ENCODE results near the gene FAR1. TPM values are rescaled to one million over a fixed set of nuclear protein-coding genes. Genes with fewer than 3 reads are reported as not detected.
"Not testable (repeated sequence)": the region's sequence is repeated elsewhere in the genome, so short reads cannot be mapped to it uniquely, and the experiment has no call there.

Gene FAR1
- total RNA-seq, 2 experiments from 2014 or later = 39.5 to 41.3 TPM

GRCh38 chr11:13651515-13651914 lies 17.0 kb upstream of the FAR1 start:
- H3K36me3 Mint-ChIP-seq; H3K27ac Mint-ChIP-seq; H3K4me3 Mint-ChIP-seq; intact Hi-C loops (cut with micrococcal nuclease); H3K4me1 Mint-ChIP-seq (ENCODE audit: low read depth); CTCF ChIA-PET; DNase-seq; POLR2A ChIA-PET; H3K9me3 Mint-ChIP-seq: not testable (repeated sequence)
- peaks cover 28% of the 10 kb centered on the region for H3K27me3 Mint-ChIP-seq

GRCh38 chr11:13661074-13661623 lies 7.3 kb upstream of the FAR1 start:
- H3K9me3 Mint-ChIP-seq = peaks cover 34% of the 10 kb centered on the region
- DNase-seq = no peak
- H3K4me1 Mint-ChIP-seq (ENCODE audit: low read depth) = no peaks in the 10 kb centered on the region
- ChIA-PET POLR2A (no interaction called here), CTCF (no interaction called here)
- H3K27ac Mint-ChIP-seq = no peak overlapping the region
- peaks cover 3% of the 10 kb centered on the region for H3K36me3 Mint-ChIP-seq
- intact Hi-C loops (cut with micrococcal nuclease) = loop anchor here (10.0 kb wide), 1 partner anchor 304 kb away; the partner anchor contains the start of gene SPON1
- peaks cover 3% of the 10 kb centered on the region for H3K27me3 Mint-ChIP-seq
- H3K4me3 Mint-ChIP-seq = no peak overlapping the region

- Mint-ChIP-seq H3K27me3 (peaks cover 3% of the 10 kb centered on the region), H3K4me1 (ENCODE audit: low read depth) (peaks cover 5% of the 10 kb centered on the region), H3K9me3 (peaks cover 15% of the 10 kb centered on the region), H3K27ac (no peak overlapping the region), H3K4me3 (no peak overlapping the region), H3K36me3 (peaks cover 5% of the 10 kb centered on the region)
- no peak for DNase-seq
- CTCF ChIA-PET = no interaction called here
- POLR2A ChIA-PET = no interaction called here
- intact Hi-C loops (cut with micrococcal nuclease) = loop anchor here (10.0 kb wide), 1 partner anchor 301 kb away; the partner anchor contains the start of gene SPON1
Measured at GRCh38 chr11:13663631-13664071, 4.8 kb upstream of the FAR1 start.

DNA sequence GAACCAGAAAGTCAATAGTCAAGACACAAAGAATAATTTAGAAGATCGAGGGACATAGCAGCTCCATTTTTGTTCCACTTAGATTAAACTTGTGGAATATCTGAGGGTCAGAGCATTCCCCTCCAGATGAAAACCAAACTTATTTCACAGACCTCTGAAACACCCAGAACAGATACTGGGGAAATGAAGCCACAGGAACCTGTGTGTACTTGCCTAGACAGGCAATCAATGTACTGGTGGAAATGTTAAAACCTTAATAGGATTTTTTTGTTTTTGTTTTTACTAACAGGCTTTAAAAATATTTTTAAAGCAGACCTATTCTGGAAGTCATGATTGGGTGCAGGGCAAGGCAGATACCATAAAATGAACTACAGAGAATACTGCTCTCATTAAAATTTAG lies 4.1 kb upstream of the FAR1 start:
- peaks cover 3% of the 10 kb centered on the region for H3K27me3 Mint-ChIP-seq
- CTCF ChIA-PET = no interaction called here
- H3K4me3 Mint-ChIP-seq = no peak overlapping the region
- intact Hi-C loops (cut with micrococcal nuclease) = loop anchor here (10.0 kb wide), 1 partner anchor 300 kb away; the partner anchor contains the start of gene SPON1
- peaks cover 8% of the 10 kb centered on the region for H3K9me3 Mint-ChIP-seq
- H3K4me1 Mint-ChIP-seq (ENCODE audit: low read depth) = peaks cover 9% of the 10 kb centered on the region
- H3K27ac Mint-ChIP-seq = no peak overlapping the region
- peaks cover 6% of the 10 kb centered on the region for H3K36me3 Mint-ChIP-seq
- POLR2A ChIA-PET = no interaction called here
- no peak for DNase-seq

GRCh38 chr11:13666708-13667107 lies 1.8 kb upstream of the FAR1 start:
- H3K9me3 Mint-ChIP-seq = no peaks in the 10 kb centered on the region
- H3K36me3 Mint-ChIP-seq = peaks cover 11% of the 10 kb centered on the region
- CTCF ChIA-PET = interaction anchor here (1.1 to 1.4 kb wide), 2 partner anchors 20 to 180 kb away, joined by 4 read pairs; no protein-coding TSS in a partner anchor
- intact Hi-C loops (cut with micrococcal nuclease) = loop anchor here (5.0 to 10.0 kb wide), 4 partner anchors 298 to 994 kb away; partner anchors contain the start of genes BMAL1, SPON1 and TEAD1
- H3K4me1 Mint-ChIP-seq (ENCODE audit: low read depth) = peaks cover 28% of the 10 kb centered on the region
- POLR2A ChIA-PET = interaction anchor here (2.3 kb wide), 1 partner anchor 203 kb away, joined by 7 read pairs; the partner anchor contains the start of gene BTBD10
- DNase-seq = no peak
- H3K27ac Mint-ChIP-seq = no peak overlapping the region
- H3K4me3 Mint-ChIP-seq = no peak overlapping the region
- H3K27me3 Mint-ChIP-seq = peaks cover 1% of the 10 kb centered on the region

DNA sequence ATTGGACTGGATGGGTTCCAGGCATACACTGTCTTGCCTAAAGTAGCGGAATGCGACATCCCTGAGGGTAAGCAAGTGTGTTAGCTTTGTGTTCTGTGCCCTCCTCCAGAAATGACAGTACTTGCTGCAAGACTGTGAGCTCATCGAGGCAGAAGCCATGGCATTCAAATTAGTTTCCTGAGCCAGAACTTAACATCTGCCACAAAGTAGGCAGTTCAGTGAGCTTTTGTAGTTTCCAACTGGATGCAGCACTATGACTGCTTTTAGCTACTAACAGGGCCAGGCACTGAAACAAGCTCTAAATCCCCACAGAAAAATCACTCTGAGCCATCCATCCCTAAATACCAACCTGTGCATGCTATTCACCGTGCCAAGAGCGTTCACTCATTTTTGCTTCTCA lies 1.2 kb upstream of the FAR1 start:
- intact Hi-C loops (cut with micrococcal nuclease) = loop anchor here (5.0 to 10.0 kb wide), 4 partner anchors 298 to 995 kb away; partner anchors contain the start of genes BMAL1, SPON1 and TEAD1
- Mint-ChIP-seq H3K9me3 (no peaks in the 10 kb centered on the region), H3K27me3 (peaks cover under 1% of the 10 kb centered on the region), H3K4me1 (ENCODE audit: low read depth) (peaks cover 33% of the 10 kb centered on the region), H3K36me3 (peaks cover 11% of the 10 kb centered on the region), H3K4me3 (peak overlapping the region; percentile 69), H3K27ac (peak overlapping the region; percentile 35)
- peak; percentile 17 for DNase-seq
- ChIA-PET POLR2A (interaction anchor here (2.3 kb wide), 1 partner anchor 204 kb away, joined by 7 read pairs; the partner anchor contains the start of gene BTBD10), CTCF (interaction anchor here (0.9 to 1.4 kb wide), 4 partner anchors 17 to 180 kb away, joined by 3 to 4 read pairs (median 4); no protein-coding TSS in a partner anchor)

GRCh38 chr11:13667795-13668101 lies 720 bp upstream of the FAR1 start:
- CTCF ChIA-PET = interaction anchor here (0.6 to 1.4 kb wide), 6 partner anchors 16 to 181 kb away, joined by 3 to 4 read pairs (median 3); no protein-coding TSS in a partner anchor
- intact Hi-C loops (cut with micrococcal nuclease) = loop anchor here (1.0 to 10.0 kb wide), 7 partner anchors 201 to 995 kb away; partner anchors contain the start of genes BMAL1, BTBD10, SPON1 and TEAD1
- POLR2A ChIA-PET = interaction anchor here (2.3 kb wide), 1 partner anchor 204 kb away, joined by 7 read pairs; the partner anchor contains the start of gene BTBD10
- H3K36me3 Mint-ChIP-seq = peaks cover 11% of the 10 kb centered on the region
- no peaks in the 10 kb centered on the region for H3K27me3 Mint-ChIP-seq
- H3K27ac Mint-ChIP-seq = peak overlapping the region; percentile 35
- H3K9me3 Mint-ChIP-seq = no peaks in the 10 kb centered on the region
- H3K4me3 Mint-ChIP-seq = peak overlapping the region; percentile 69
- DNase-seq = no peak
- peaks cover 37% of the 10 kb centered on the region for H3K4me1 Mint-ChIP-seq (ENCODE audit: low read depth)

- ChIA-PET CTCF (no interaction called here), POLR2A (interaction anchor here (1.3 to 2.3 kb wide), 2 partner anchors 25 to 206 kb away, joined by 3 to 7 read pairs; partner anchors contain the start of gene BTBD10)
- Mint-ChIP-seq H3K4me3 (peak overlapping the region; percentile 90), H3K27me3 (no peaks in the 10 kb centered on the region), H3K9me3 (no peaks in the 10 kb centered on the region), H3K4me1 (ENCODE audit: low read depth) (peaks cover 40% of the 10 kb centered on the region), H3K36me3 (peaks cover 12% of the 10 kb centered on the region), H3K27ac (peak overlapping the region; percentile 87)
- intact Hi-C loops (cut with micrococcal nuclease) = loop anchor here (1.0 to 10.0 kb wide), 7 partner anchors 200 to 997 kb away; partner anchors contain the start of genes BMAL1, BTBD10, SPON1 and TEAD1
- DNase-seq = peak; percentile 56
Measured at GRCh38 chr11:13668957-13669521, 571 bp downstream of the FAR1 start.

GRCh38 chr11:13669544-13670488 lies 1.3 kb downstream of the FAR1 start:
- peak; percentile 29 for DNase-seq
- CTCF ChIA-PET = interaction anchor here (1.0 kb wide), 1 partner anchor 182 kb away, joined by 4 read pairs; no protein-coding TSS in a partner anchor
- no peaks in the 10 kb centered on the region for H3K27me3 Mint-ChIP-seq
- peak overlapping the region; percentile 87 for H3K27ac Mint-ChIP-seq
- intact Hi-C loops (cut with micrococcal nuclease) = loop anchor here (2.0 to 10.0 kb wide), 6 partner anchors 199 to 998 kb away; partner anchors contain the start of genes BMAL1, SPON1 and TEAD1
- POLR2A ChIA-PET = interaction anchor here (1.3 kb wide), 1 partner anchor 24 kb away, joined by 3 read pairs; no protein-coding TSS in a partner anchor
- H3K4me1 Mint-ChIP-seq (ENCODE audit: low read depth) = peaks cover 45% of the 10 kb centered on the region
- peaks cover 12% of the 10 kb centered on the region for H3K36me3 Mint-ChIP-seq
- H3K9me3 Mint-ChIP-seq = no peaks in the 10 kb centered on the region
- H3K4me3 Mint-ChIP-seq = peak overlapping the region; percentile 90

DNA sequence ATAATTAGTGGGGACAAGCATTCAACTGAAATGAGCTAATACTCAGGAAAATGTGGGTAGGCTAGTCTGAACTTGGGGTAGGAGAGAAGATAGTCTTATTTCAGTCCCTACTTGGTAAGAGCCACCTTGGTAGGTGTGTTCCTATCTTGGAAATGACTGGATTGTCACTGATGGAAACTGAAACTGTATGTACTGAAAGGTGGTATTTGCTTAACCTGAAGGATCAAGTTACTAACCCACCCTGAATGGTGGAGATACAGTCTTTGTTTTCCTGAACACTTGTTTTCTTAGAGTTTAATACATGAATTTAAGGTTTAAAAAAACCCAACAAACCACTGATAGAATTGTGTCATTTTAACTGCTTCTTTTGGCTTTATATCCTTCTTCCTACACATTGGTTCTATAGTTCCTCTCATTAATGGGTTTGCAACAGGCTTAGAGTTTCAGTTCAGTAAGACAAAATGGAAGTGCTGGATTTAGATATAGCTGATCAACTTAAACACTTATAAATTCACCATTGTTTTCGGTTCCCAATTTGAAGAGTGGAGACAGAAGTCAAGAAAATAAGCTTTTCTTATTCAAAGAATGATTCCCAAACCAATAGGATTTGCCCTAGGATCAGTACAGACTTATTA lies 4.2 kb downstream of the FAR1 start:
- Mint-ChIP-seq H3K27ac (no peak overlapping the region), H3K9me3 (no peaks in the 10 kb centered on the region), H3K4me1 (ENCODE audit: low read depth) (peaks cover 46% of the 10 kb centered on the region), H3K4me3 (no peak overlapping the region), H3K27me3 (no peaks in the 10 kb centered on the region), H3K36me3 (peaks cover 12% of the 10 kb centered on the region)
- no peak for DNase-seq
- ChIA-PET POLR2A (no interaction called here), CTCF (no interaction called here)
- intact Hi-C loops (cut with micrococcal nuclease) = no loop called here

DNA sequence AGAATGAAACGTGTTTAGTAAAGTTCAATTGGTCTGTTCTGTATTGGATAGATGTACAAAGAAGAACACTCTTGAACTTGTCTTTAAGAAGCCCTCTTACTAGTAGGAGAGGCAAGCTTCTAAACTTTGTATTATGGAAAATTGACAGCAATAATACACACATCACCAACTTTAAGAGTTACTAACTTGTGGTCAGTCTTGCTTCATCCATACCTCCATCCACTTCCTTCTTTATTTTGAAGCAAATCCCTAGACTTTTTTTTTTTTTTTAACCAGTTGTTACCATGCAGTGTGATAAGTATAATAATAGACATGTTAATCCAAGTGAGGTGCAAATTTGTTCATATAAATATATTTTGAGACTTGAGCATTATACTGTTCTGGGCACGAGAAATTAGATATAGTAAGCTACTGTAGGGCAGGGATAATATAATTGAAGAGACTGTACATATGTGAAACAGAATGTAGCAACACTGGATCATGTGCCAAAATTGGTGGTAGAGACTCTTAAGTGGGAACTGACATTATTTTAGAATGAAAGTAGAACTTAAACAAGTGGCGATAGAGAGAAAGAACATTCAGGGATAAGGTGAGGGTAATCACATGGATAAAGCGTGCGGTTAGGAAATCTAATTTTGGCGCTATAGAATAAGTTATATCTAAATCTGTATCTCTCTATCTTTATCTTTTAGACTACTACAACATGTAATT lies 6.5 kb downstream of the FAR1 start:
- DNase-seq = no peak
- intact Hi-C loops (cut with micrococcal nuclease) = no loop called here
- H3K4me1 Mint-ChIP-seq (ENCODE audit: low read depth) = peaks cover 44% of the 10 kb centered on the region
- H3K27me3 Mint-ChIP-seq = no peaks in the 10 kb centered on the region
- H3K4me3 Mint-ChIP-seq = no peak overlapping the region
- peaks cover 9% of the 10 kb centered on the region for H3K36me3 Mint-ChIP-seq
- CTCF ChIA-PET = no interaction called here
- POLR2A ChIA-PET = no interaction called here
- H3K9me3 Mint-ChIP-seq = no peaks in the 10 kb centered on the region
- no peak overlapping the region for H3K27ac Mint-ChIP-seq
